Neural crest cell (in vitro differentiated cells): ENCODE data around the gene ARNT2. TPM values are rescaled to one million over a fixed set of nuclear protein-coding genes. Genes with fewer than 3 reads are reported as not detected.

ENCODE experiments used
- DNase-seq: peaks from one replicate; pipeline ENCODE4 v3.0.0; 2021; ENCODE audit warnings: low read depth, mixed read lengths, low spot score
- H3K27ac Mint-ChIP-seq: one replicate; pipeline ENCODE4 v1.8.0; 2021; ENCODE audit warnings: mild to moderate bottlenecking, mixed read lengths; ENCODE audit not compliant: unreplicated experiment
- H3K27me3 Mint-ChIP-seq: 2 replicates; pipeline ENCODE4 v1.8.0; 2021; ENCODE audit warnings: low read depth, mild to moderate bottlenecking, mixed read lengths
- H3K36me3 Mint-ChIP-seq: 2 replicates; pipeline ENCODE4 v1.8.0; 2021; ENCODE audit warnings: low read depth, mild to moderate bottlenecking, mixed read lengths
- H3K4me1 Mint-ChIP-seq: 2 replicates; pipeline ENCODE4 v1.8.0; 2021; ENCODE audit warnings: mixed read lengths
- H3K4me3 Mint-ChIP-seq: one replicate; pipeline ENCODE4 v1.8.0; 2021; ENCODE audit warnings: mild to moderate bottlenecking, mixed read lengths
- H3K9me3 Mint-ChIP-seq: 2 replicates; pipeline ENCODE4 v1.8.0; 2021; ENCODE audit warnings: mixed read lengths
- total RNA-seq: library from RNA; stranded (reverse); gene quantifications from 2 replicates; pipeline ENCODE4 v1.2.1, GENCODE V29; 2021
- TF ChIP-seq, protein P1 (sequence below): fragments of 200-600 bp; sonication (generic); conservative IDR thresholded peaks from 2 replicates; pipeline ENCODE4 v1.5.0; 2021; ENCODE audit warnings: antibody characterized with exemption, mild to moderate bottlenecking

Gene ARNT2
- total RNA-seq, 1 donor from 2014 or later: 58.3 TPM

DNA sequence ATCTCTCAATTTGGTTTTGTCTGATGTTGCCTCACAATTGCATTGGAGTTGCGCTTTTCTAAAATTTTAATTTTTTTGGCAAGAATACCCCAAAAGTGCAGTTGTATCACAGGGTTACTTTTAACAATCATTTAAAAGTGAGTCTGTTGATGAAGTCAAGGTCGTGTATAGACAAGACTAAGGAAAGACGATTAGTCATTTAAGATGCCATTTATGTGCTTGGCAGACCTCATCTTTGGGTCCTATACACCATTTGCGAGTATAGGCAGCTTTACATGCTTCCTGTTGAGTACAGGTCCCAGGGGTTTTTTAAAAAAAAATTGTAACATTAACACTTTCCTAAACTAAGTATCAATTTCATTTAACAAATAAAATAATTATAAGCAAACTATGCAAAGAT lies 12.5 kb downstream of the ARNT2 start:
- TF ChIP-seq, protein P1, sequence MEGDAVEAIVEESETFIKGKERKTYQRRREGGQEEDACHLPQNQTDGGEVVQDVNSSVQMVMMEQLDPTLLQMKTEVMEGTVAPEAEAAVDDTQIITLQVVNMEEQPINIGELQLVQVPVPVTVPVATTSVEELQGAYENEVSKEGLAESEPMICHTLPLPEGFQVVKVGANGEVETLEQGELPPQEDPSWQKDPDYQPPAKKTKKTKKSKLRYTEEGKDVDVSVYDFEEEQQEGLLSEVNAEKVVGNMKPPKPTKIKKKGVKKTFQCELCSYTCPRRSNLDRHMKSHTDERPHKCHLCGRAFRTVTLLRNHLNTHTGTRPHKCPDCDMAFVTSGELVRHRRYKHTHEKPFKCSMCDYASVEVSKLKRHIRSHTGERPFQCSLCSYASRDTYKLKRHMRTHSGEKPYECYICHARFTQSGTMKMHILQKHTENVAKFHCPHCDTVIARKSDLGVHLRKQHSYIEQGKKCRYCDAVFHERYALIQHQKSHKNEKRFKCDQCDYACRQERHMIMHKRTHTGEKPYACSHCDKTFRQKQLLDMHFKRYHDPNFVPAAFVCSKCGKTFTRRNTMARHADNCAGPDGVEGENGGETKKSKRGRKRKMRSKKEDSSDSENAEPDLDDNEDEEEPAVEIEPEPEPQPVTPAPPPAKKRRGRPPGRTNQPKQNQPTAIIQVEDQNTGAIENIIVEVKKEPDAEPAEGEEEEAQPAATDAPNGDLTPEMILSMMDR: no peak
- Mint-ChIP-seq H3K9me3 (peaks cover 2% of the 10 kb centered on the region), H3K36me3 (peaks cover 3% of the 10 kb centered on the region), H3K4me3 (no peak overlapping the region), H3K4me1 (peaks cover 60% of the 10 kb centered on the region), H3K27ac (no peak overlapping the region), H3K27me3 (no peaks in the 10 kb centered on the region)
- DNase-seq: no peak

DNA sequence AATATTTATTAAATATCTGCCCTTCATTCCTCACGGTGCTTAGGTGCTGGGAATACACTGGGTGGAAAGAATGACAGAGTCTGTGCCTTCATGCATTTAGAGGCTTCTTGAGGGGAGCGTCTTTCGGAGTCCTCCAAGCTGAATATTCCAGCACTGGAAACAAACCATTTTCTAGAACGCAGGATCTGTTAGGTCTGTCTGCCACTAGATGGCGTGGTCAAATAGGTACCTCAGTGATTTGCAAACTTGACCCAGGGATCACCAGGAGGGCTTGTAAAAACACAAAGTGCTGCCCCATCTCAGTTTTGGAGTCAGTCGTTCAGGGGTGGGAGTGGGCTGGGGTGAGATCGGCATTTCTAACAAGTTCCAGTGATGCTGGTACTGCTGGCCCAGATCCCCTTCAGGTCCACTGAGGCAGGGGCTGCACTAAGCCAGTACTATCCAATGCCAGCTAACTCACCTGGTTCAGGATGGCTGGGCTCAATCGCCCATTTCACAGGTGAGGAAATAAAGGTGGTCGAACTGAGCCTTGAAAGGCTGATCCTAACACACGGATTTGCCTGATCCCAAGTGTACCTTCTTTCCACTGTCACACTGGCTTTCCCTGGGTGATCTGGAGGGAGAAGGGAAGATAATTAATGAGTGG lies 14.8 kb downstream of the ARNT2 start:
- TF ChIP-seq, protein P1: peak; percentile 73
- peaks cover 2% of the 10 kb centered on the region for H3K9me3 Mint-ChIP-seq
- no peak overlapping the region for H3K27ac Mint-ChIP-seq
- H3K36me3 Mint-ChIP-seq: peaks cover 3% of the 10 kb centered on the region
- no peak overlapping the region for H3K4me3 Mint-ChIP-seq
- no peaks in the 10 kb centered on the region for H3K27me3 Mint-ChIP-seq
- DNase-seq: peak; percentile 9
- H3K4me1 Mint-ChIP-seq: peaks cover 40% of the 10 kb centered on the region

DNA sequence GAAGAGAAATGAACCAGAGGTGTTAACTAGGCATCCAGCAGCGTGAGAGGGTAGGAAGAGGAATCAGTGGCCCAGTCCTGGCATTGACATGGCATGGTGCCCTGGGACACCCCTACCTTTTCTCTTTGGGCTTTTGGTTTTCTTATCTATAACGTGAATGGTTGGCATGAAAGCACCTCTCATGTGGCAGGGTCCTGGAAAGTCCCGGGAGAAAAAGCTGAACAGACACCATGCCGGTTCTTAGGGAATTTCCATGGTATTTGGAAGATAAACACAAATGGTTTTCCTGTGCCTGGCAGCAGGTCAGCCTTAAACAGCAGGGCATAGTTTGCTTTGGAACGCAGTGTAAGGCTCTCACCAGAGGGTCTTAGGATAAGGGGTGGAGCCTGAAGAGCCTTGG lies 15.4 kb downstream of the ARNT2 start:
- peaks cover 3% of the 10 kb centered on the region for H3K36me3 Mint-ChIP-seq
- TF ChIP-seq, protein P1: no peak
- H3K9me3 Mint-ChIP-seq: peaks cover 2% of the 10 kb centered on the region
- no peaks in the 10 kb centered on the region for H3K27me3 Mint-ChIP-seq
- DNase-seq: no peak
- no peak overlapping the region for H3K4me3 Mint-ChIP-seq
- peaks cover 35% of the 10 kb centered on the region for H3K4me1 Mint-ChIP-seq
- no peak overlapping the region for H3K27ac Mint-ChIP-seq

DNA sequence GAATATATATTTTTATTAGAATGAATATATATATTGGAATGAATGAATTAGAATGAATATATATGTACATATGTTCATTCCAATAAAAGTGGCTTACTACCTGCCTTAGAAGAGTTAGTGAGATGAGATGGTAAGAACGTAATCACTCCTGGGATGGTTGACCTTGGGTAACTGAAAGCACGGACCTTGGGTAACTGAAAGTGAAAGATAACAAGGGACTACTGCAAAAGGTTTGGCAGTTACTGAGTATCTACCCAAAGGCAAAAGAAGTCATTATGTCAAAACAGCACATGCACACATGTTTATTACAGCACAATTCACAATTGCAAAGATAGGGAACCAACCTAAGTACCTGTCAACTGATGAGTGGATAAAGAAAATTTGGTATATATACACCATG lies 16.5 kb downstream of the ARNT2 start:
- no peak for DNase-seq
- TF ChIP-seq, protein P1: no peak
- Mint-ChIP-seq H3K4me3 (no peak overlapping the region), H3K27ac (no peak overlapping the region), H3K36me3 (peaks cover 3% of the 10 kb centered on the region), H3K9me3 (peaks cover 2% of the 10 kb centered on the region), H3K27me3 (no peaks in the 10 kb centered on the region), H3K4me1 (peaks cover 25% of the 10 kb centered on the region)

DNA sequence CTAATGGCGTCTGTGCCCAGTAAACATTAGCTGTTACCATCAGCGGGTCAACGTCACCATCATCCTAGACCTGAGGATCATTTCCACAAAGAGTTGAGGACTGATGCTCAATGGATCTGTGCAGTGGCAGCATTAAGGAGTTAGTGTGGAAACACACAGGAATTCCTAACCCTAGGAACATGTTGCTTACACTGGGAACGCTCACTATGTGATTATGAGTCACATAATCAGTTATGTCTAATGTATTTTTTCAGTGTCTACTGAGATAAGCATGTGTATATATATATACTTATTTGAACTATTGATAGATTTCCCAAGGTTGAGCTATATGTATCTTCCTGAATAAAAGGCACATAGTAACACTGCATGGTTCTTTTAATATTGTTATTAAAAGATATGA lies 19.0 kb downstream of the ARNT2 start:
- Mint-ChIP-seq H3K36me3 (peaks cover 5% of the 10 kb centered on the region), H3K27ac (no peak overlapping the region), H3K9me3 (peaks cover 2% of the 10 kb centered on the region), H3K27me3 (no peaks in the 10 kb centered on the region), H3K4me3 (no peak overlapping the region), H3K4me1 (peaks cover 20% of the 10 kb centered on the region)
- DNase-seq: no peak
- TF ChIP-seq, protein P1: no peak
